Activated T-helper 17 cell treated with anti-CD3 and anti-CD28 coated beads, Interleukin-2, amount 50 U/mL, for 72 hours (primary cell): ENCODE data around the gene CDC25A. TPM values are rescaled to one million over a fixed set of nuclear protein-coding genes. Genes with fewer than 3 reads are reported as not detected.

Experiments used
- ATAC-seq: fragments of 150-1000 bp; cut with Tn5 transposase; replicated peaks from 2 replicates; pipeline ENCODE4 v1.10.0; 2021; ENCODE audit warnings: mild to moderate bottlenecking, moderate library complexity
- H3K27ac Mint-ChIP-seq: one replicate; pipeline ENCODE4 v1.8.0; 2022; ENCODE audit warnings: mixed read lengths
- H3K27me3 Mint-ChIP-seq: one replicate; pipeline ENCODE4 v1.8.0; 2022; ENCODE audit warnings: mixed read lengths
- H3K36me3 Mint-ChIP-seq: one replicate; pipeline ENCODE4 v1.8.0; 2022; ENCODE audit warnings: low read depth, mild to moderate bottlenecking, mixed read lengths
- H3K4me1 Mint-ChIP-seq: one replicate; pipeline ENCODE4 v1.8.0; 2022; ENCODE audit warnings: mixed read lengths
- H3K4me3 Mint-ChIP-seq: one replicate; pipeline ENCODE4 v1.8.0; 2022; ENCODE audit warnings: mild to moderate bottlenecking, mixed read lengths
- H3K9me3 Mint-ChIP-seq: one replicate; pipeline ENCODE4 v1.8.0; 2022; ENCODE audit warnings: mixed read lengths
- total RNA-seq, 2 donors: library from RNA; stranded (reverse); gene quantifications; one replicate each; pipeline ENCODE4 v1.2.3, GENCODE V29; 2022

Gene CDC25A
- total RNA-seq, 2 donors from 2014 or later: 18.8 to 42.7 TPM

- peak overlapping the region; percentile 68 for H3K27ac Mint-ChIP-seq
- H3K4me3 Mint-ChIP-seq: no peak overlapping the region
- H3K9me3 Mint-ChIP-seq: no peaks in the 10 kb centered on the region
- peak; percentile 34 for ATAC-seq
- no peaks in the 10 kb centered on the region for H3K27me3 Mint-ChIP-seq
- no peaks in the 10 kb centered on the region for H3K36me3 Mint-ChIP-seq
- no peaks in the 10 kb centered on the region for H3K4me1 Mint-ChIP-seq
Measured at GRCh38 chr3:48141604-48142137, 46.5 kb downstream of the CDC25A start.

DNA sequence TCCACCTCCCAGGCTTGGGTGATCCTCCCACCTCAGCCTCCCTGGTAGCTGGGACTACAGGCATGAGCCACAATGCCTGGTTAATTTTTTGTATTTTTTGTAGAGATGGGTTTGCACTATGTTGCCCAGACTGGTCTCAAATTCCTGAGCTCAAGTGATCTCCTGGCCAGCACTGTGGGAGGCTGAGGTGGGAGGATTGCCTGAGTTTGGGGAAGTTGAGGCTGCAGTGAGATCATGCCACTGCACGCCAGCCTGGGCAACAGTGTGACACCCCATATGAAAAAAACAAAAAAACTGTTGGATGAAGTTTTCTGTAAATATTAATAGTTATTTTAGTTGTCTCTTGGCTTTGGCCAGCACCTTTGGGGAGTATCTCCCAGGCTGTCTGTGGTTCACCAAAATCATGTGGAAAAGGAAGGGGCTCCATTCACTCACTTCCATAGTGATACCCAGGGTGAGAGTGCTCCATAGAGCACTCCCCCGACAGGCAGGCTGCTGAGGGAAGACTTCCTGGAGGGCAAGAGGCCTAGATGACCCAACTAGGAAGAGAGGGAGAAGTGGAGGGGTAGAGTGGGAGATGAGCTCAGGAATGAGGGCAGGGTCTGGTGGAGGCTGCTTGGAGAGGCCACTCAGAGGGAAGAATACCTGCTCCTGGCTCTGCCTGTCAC, 47.1 kb downstream of the CDC25A start:
- H3K4me1 Mint-ChIP-seq: no peaks in the 10 kb centered on the region
- no peak overlapping the region for H3K4me3 Mint-ChIP-seq
- H3K27ac Mint-ChIP-seq: no peak overlapping the region
- no peaks in the 10 kb centered on the region for H3K27me3 Mint-ChIP-seq
- no peak for ATAC-seq
- no peaks in the 10 kb centered on the region for H3K9me3 Mint-ChIP-seq
- H3K36me3 Mint-ChIP-seq: no peaks in the 10 kb centered on the region

- Mint-ChIP-seq H3K9me3 (no peaks in the 10 kb centered on the region), H3K27ac (no peak overlapping the region), H3K4me3 (no peak overlapping the region), H3K4me1 (no peaks in the 10 kb centered on the region), H3K27me3 (no peaks in the 10 kb centered on the region), H3K36me3 (no peaks in the 10 kb centered on the region)
- ATAC-seq: no peak
Measured at GRCh38 chr3:48140336-48140757, 47.9 kb downstream of the CDC25A start.

DNA sequence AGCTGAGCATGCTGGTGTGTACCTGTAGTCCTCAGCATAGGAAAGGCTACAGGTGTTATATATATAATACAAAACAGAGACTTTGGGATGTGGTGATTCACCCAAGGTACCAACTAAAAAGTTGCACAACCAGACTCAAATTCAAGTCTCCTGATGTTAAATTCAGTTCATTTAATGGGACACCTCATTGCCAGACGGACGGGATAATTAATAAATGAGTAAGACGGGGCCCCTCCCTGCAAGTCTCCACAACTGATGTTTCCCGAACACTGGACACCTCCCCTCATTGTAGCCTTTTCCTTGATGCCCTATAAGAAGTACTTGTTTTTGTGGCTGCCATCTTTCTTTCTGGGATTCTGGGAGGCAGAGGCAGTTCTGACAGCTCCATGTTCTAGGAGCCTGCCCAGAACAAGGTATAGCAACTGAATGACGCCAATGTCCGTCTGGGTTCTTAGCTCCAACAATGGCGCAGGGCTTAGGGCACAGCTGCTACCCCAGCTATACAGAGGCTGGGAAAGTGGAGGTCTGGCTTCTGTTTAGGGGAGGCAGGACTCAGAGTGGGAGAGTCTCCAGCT, 50.7 kb downstream of the CDC25A start:
- H3K27me3 Mint-ChIP-seq: no peaks in the 10 kb centered on the region
- no peak overlapping the region for H3K27ac Mint-ChIP-seq
- H3K4me3 Mint-ChIP-seq: no peak overlapping the region
- H3K9me3 Mint-ChIP-seq: no peaks in the 10 kb centered on the region
- ATAC-seq: no peak
- no peaks in the 10 kb centered on the region for H3K36me3 Mint-ChIP-seq
- no peaks in the 10 kb centered on the region for H3K4me1 Mint-ChIP-seq

- H3K27me3 Mint-ChIP-seq: no peaks in the 10 kb centered on the region
- no peak for ATAC-seq
- H3K9me3 Mint-ChIP-seq: no peaks in the 10 kb centered on the region
- no peak overlapping the region for H3K4me3 Mint-ChIP-seq
- no peaks in the 10 kb centered on the region for H3K4me1 Mint-ChIP-seq
- H3K27ac Mint-ChIP-seq: no peak overlapping the region
- no peaks in the 10 kb centered on the region for H3K36me3 Mint-ChIP-seq
Measured at GRCh38 chr3:48135552-48136495, 52.4 kb downstream of the CDC25A start.

- H3K27ac Mint-ChIP-seq: no peak overlapping the region
- H3K9me3 Mint-ChIP-seq: no peaks in the 10 kb centered on the region
- no peak overlapping the region for H3K4me3 Mint-ChIP-seq
- ATAC-seq: no peak
- H3K36me3 Mint-ChIP-seq: no peaks in the 10 kb centered on the region
- no peaks in the 10 kb centered on the region for H3K27me3 Mint-ChIP-seq
- no peaks in the 10 kb centered on the region for H3K4me1 Mint-ChIP-seq
Measured at GRCh38 chr3:48130321-48130904, 57.8 kb downstream of the CDC25A start.

GRCh38 chr3:48129921-48130320, 58.3 kb downstream of the CDC25A start:
- H3K9me3 Mint-ChIP-seq: no peaks in the 10 kb centered on the region
- no peaks in the 10 kb centered on the region for H3K4me1 Mint-ChIP-seq
- H3K4me3 Mint-ChIP-seq: no peak overlapping the region
- ATAC-seq: no peak
- H3K27me3 Mint-ChIP-seq: no peaks in the 10 kb centered on the region
- H3K36me3 Mint-ChIP-seq: no peaks in the 10 kb centered on the region
- H3K27ac Mint-ChIP-seq: no peak overlapping the region

- Mint-ChIP-seq H3K27ac (no peak overlapping the region), H3K27me3 (no peaks in the 10 kb centered on the region), H3K36me3 (no peaks in the 10 kb centered on the region), H3K9me3 (no peaks in the 10 kb centered on the region), H3K4me1 (no peaks in the 10 kb centered on the region), H3K4me3 (no peak overlapping the region)
- ATAC-seq: no peak
Measured at GRCh38 chr3:48128774-48129173, 59.4 kb downstream of the CDC25A start.

- Mint-ChIP-seq H3K4me1 (no peaks in the 10 kb centered on the region), H3K36me3 (no peaks in the 10 kb centered on the region), H3K27me3 (no peaks in the 10 kb centered on the region), H3K4me3 (no peak overlapping the region), H3K9me3 (no peaks in the 10 kb centered on the region), H3K27ac (no peak overlapping the region)
- ATAC-seq: no peak
Measured at GRCh38 chr3:48125886-48126622, 62.2 kb downstream of the CDC25A start.

DNA sequence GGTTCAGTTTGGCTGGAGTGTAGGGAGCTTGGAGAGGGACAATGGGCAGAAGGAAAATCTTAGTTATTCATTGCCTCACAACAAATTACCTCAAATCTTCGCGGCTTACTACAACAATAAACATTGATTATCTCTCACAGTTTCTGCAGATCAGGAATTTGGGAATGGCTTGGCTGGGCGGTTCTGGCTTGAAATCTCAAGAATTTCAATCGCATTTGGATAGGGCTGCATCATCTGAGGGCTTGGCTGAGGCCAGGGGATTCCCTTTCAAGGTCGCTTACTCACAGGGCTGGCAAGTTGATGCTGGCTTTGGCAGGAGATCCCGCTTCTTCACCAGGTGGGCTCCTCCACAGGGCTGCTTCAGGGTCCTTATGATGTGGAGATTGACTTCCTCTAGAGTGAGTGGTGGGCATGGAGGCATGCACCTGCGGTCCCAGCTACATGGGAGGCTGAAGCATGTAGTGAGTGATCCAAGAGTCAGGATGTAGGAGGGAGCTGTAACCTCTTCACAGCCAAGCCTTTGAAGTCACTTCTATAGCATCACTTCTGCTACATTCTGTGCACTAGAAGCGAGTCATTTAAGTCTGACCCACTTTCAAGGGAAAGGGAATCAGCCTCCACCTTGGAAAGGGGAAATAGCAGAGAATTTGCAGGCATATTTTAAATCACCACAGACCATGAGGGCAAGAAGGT, 63.1 kb downstream of the CDC25A start:
- Mint-ChIP-seq H3K27me3 (no peaks in the 10 kb centered on the region), H3K4me1 (no peaks in the 10 kb centered on the region), H3K9me3 (no peaks in the 10 kb centered on the region), H3K27ac (no peak overlapping the region), H3K4me3 (no peak overlapping the region), H3K36me3 (no peaks in the 10 kb centered on the region)
- peak; percentile 32 for ATAC-seq

DNA sequence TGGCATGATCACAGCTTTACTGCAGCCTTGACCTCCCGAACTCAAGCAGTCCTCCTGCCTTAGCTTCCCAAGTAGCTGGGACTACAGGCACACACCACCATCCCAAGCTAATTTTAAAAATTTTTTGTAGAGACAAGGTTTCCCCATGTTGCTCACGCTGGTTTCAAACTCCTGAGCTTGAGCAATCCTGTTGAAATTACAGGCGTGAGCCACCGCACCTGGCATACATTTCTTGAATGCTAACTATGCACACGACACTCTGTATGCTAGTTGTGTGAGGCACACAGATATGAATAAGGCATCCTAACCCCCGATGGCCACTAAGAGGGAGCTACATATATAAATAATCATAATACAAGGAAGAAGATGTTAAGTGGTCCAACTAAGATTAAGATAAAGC, 64.9 kb downstream of the CDC25A start:
- Mint-ChIP-seq H3K27me3 (no peaks in the 10 kb centered on the region), H3K27ac (no peak overlapping the region), H3K36me3 (no peaks in the 10 kb centered on the region), H3K9me3 (no peaks in the 10 kb centered on the region), H3K4me3 (no peak overlapping the region), H3K4me1 (no peaks in the 10 kb centered on the region)
- ATAC-seq: no peak

DNA sequence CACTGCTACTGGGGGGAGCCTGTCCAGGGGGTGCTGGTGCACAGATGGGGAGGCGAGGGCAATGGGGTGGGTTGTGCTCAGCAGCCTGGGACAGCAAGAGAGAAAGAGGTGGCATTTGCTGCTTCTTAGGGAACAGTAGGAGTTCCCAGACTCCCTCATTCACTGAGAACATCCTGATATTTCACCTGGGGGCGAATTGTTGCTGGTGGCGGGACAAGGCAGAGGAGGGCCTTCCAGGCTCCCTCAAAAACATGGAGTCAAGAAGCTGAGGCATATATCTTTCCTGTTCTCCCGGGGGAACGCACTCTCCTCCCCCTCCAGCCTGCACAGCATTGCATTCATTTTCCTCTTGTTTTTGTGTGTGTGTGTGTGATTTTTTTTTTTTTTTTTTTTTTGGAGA, 65.7 kb downstream of the CDC25A start:
- ATAC-seq: no peak
- Mint-ChIP-seq H3K4me3 (no peak overlapping the region), H3K4me1 (no peaks in the 10 kb centered on the region), H3K27ac (no peak overlapping the region), H3K27me3 (no peaks in the 10 kb centered on the region), H3K9me3 (no peaks in the 10 kb centered on the region), H3K36me3 (no peaks in the 10 kb centered on the region)

DNA sequence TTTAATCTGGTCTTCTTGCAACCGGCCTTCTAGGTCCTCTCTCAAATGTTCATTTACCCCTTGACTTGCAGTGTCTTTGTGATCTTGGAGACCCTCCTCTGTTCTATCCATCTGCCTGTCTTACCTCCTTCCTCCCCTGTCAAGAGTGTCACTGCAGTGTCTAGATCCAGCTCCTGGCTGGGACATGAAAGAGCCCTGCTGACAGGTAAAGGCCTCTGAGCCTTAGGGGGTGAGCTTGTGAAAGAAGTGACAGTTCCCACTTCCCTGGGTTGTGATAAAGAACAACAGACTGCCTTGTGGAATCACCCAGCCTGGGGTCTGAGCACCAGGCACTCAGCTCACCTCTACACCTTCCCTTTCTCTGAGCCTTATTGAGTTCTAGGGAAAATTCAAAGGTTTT, 68.0 kb downstream of the CDC25A start:
- Mint-ChIP-seq H3K4me1 (no peaks in the 10 kb centered on the region), H3K9me3 (no peaks in the 10 kb centered on the region), H3K27ac (no peak overlapping the region), H3K36me3 (no peaks in the 10 kb centered on the region), H3K27me3 (no peaks in the 10 kb centered on the region), H3K4me3 (no peak overlapping the region)
- ATAC-seq: no peak
